ENCODE results near the gene AFF3. TPM values are rescaled to one million over a fixed set of nuclear protein-coding genes. Genes with fewer than 3 reads are reported as not detected.

The AFF3 gene
- total RNA-seq, 1 experiment from 2014 or later = 0.22 TPM

DNA sequence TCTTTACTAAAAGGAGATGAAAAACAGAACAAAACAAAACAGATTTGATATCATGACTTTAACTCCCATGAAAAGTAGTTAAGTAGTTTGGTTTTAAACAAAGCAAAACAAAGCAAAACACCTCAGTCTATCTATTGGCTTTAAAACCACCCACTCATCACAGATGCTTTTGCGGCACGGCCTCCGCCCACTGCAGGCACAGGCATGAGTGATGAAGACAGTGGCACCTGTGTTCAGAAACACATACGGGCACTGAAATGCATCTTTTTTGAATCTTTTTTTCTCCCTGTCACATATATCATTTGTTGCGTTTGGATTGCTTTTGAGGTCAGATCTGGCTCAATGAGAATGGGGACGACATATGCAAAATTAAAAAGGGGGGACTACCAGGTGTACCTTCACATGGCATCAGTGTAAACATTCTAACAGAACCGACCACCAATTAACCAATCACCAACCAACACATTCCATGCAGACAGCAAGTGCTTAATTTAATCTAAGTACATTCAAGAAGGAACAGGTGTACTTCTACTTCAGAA lies 505.2 kb downstream of the AFF3 start:
- Histone ChIP-seq H4K91ac (ENCODE audit: insufficient read length, low read depth, low read length) (no peak overlapping the region), H2AK5ac (ENCODE audit: insufficient read length, low read length) (no peak overlapping the region), H3K14ac (ENCODE audit: insufficient read depth, low read length) (no peak overlapping the region), H2BK12ac (ENCODE audit: insufficient read length, low read depth, low read length) (no peak overlapping the region), H2BK5ac (ENCODE audit: insufficient read length, low read length) (no peak overlapping the region), H3T11ph (ENCODE audit: low read length) (no peak overlapping the region), H3K23ac (ENCODE audit: insufficient read length, low read depth, low read length) (no peak overlapping the region), H3K27me3 (ENCODE audit: insufficient read depth, low read length) (no peaks in the 10 kb centered on the region), H3K23me2 (ENCODE audit: insufficient read length, low read depth, low read length, poor library complexity, severe bottlenecking) (no peaks in the 10 kb centered on the region), H2BK120ac (ENCODE audit: low read depth, low read length, poor library complexity, severe bottlenecking) (no peak overlapping the region), H2AFZ (ENCODE audit: low read length) (no peak overlapping the region), H4K8ac (replicated peaks; ENCODE audit: insufficient read length, low read depth, low read length) (no peak overlapping the region), H2BK15ac (ENCODE audit: low read depth, low read length) (no peak overlapping the region), H4K5ac (ENCODE audit: insufficient read length, low read depth, low read length) (no peak overlapping the region), H3K79me2 (ENCODE audit: insufficient read depth, low read length) (no peaks in the 10 kb centered on the region), H3K27ac (ENCODE audit: insufficient read length, low read depth, low read length) (no peak overlapping the region), H3K56ac (ENCODE audit: insufficient read length, low read depth, low read length) (no peak overlapping the region), H3K4me1 (ENCODE audit: insufficient read depth, low read length) (no peaks in the 10 kb centered on the region), H3K4me2 (ENCODE audit: insufficient read depth, insufficient read length, low read length) (no peak overlapping the region), H3K18ac (ENCODE audit: insufficient read length, low read depth, low read length) (no peak overlapping the region), H2BK20ac (ENCODE audit: low read depth, low read length, poor library complexity, severe bottlenecking) (no peak overlapping the region), H4K20me1 (ENCODE audit: control insufficient read depth, insufficient read depth, insufficient read length) (no peaks in the 10 kb centered on the region), H3K4ac (ENCODE audit: low read depth, low read length) (no peak overlapping the region), H3K79me1 (ENCODE audit: insufficient read depth, low read depth, low read length, poor library complexity, severe bottlenecking) (no peaks in the 10 kb centered on the region), H3K9ac (ENCODE audit: extremely low read depth, insufficient read length, low read length) (no peak overlapping the region), H3K9me3 (ENCODE audit: control insufficient read depth, low read depth, low read length) (no peaks in the 10 kb centered on the region)
- H3K27me3 Mint-ChIP-seq (ENCODE audit: low read depth) = no peaks in the 10 kb centered on the region
- no peak overlapping the region for H3K4me3 Mint-ChIP-seq
- TF ChIP-seq, protein P1, sequence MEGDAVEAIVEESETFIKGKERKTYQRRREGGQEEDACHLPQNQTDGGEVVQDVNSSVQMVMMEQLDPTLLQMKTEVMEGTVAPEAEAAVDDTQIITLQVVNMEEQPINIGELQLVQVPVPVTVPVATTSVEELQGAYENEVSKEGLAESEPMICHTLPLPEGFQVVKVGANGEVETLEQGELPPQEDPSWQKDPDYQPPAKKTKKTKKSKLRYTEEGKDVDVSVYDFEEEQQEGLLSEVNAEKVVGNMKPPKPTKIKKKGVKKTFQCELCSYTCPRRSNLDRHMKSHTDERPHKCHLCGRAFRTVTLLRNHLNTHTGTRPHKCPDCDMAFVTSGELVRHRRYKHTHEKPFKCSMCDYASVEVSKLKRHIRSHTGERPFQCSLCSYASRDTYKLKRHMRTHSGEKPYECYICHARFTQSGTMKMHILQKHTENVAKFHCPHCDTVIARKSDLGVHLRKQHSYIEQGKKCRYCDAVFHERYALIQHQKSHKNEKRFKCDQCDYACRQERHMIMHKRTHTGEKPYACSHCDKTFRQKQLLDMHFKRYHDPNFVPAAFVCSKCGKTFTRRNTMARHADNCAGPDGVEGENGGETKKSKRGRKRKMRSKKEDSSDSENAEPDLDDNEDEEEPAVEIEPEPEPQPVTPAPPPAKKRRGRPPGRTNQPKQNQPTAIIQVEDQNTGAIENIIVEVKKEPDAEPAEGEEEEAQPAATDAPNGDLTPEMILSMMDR (conservative IDR thresholded peaks at IDR 0.05) = no peak
- no CpG with 5 or more reads among the region's 7 CpGs for WGBS (ENCODE audit: extremely low coverage, insufficient read length, low lambda C conversion rate)
- H3K27ac Mint-ChIP-seq = no peak overlapping the region; a peak in 1 of 7 replicates
- peaks cover 0 to 3% of the 10 kb centered on the region in 2 experiments; a peak in 2 of 5 replicates for H3K9me3 Mint-ChIP-seq
- H3K36me3 Mint-ChIP-seq (ENCODE audit: insufficient read depth in 1 of 3, low read depth in 3 of 3) = no peaks in the 10 kb centered on the region
- DNase-seq = no peak
- peaks cover 0 to 10% of the 10 kb centered on the region in 2 experiments; a peak in 1 of 4 replicates for H3K4me1 Mint-ChIP-seq
